Mesenteric fat pad (tissue), 1 donor: ENCODE data around the gene INSL3. TPM values are rescaled to one million over a fixed set of nuclear protein-coding genes. Genes with fewer than 3 reads are reported as not detected.

Source experiments
- DNase-seq: peaks from one replicate; pipeline ENCODE4 v3.0.0-alpha.2; 2020; ENCODE audit warnings: low spot score
- long read RNA-seq: library from polyadenylated mRNA; unstranded; transcript quantifications from one replicate; pipeline ENCODE4 v2.0.0, GENCODE V29; 2020
- total RNA-seq: library from RNA; stranded (reverse); fragmentation: NEBNext Ultra II Directional; extraction: Animal tissue kit (Norgen Biotek cat#: 25700); gene quantifications from one replicate; pipeline ENCODE4 v1.2.1, GENCODE V29; 2021
- donor health status: DM: yes; HTN: yes; CAD: no.

INSL3 gene
- 0.61 TPM for total RNA-seq
- long read RNA-seq, result 0 reads

DNA sequence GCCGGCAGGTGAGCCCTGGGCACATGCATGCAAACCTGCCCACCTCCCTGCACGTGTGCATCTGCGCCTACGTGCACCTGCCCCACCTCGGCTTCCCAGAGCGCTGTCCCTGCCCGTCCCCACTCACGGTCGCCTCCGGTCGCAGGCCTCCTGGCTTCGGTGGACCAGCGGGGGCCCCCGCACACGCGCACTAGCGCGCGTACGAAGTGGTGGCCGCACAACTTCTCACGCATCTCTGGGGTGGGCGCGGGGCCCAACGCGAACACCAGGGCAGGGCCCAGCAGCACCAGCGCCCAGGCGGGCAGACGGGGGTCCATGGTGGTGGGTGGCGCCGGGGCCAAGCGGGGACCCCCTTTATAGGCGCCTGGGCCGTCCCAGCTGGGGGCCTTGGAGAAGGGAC lies at the start of gene INSL3:
Gene INSL3 (minus strand): TSS at position 330 of the 400 bp plus-strand sequence. CDS start 13 bp downstream, at position 317.
- no peak for DNase-seq

GRCh38 chr19:17869114-17869608 lies 47.8 kb upstream of the INSL3 start:
- DNase-seq, result no peak

- DNase-seq, result no peak
Measured at GRCh38 chr19:17868669-17869068, 47.4 kb upstream of the INSL3 start.

GRCh38 chr19:17866964-17867486 lies 45.7 kb upstream of the INSL3 start:
- DNase-seq, result no peak

- no peak for DNase-seq
Measured at GRCh38 chr19:17866312-17866963, 45.1 kb upstream of the INSL3 start.

DNA sequence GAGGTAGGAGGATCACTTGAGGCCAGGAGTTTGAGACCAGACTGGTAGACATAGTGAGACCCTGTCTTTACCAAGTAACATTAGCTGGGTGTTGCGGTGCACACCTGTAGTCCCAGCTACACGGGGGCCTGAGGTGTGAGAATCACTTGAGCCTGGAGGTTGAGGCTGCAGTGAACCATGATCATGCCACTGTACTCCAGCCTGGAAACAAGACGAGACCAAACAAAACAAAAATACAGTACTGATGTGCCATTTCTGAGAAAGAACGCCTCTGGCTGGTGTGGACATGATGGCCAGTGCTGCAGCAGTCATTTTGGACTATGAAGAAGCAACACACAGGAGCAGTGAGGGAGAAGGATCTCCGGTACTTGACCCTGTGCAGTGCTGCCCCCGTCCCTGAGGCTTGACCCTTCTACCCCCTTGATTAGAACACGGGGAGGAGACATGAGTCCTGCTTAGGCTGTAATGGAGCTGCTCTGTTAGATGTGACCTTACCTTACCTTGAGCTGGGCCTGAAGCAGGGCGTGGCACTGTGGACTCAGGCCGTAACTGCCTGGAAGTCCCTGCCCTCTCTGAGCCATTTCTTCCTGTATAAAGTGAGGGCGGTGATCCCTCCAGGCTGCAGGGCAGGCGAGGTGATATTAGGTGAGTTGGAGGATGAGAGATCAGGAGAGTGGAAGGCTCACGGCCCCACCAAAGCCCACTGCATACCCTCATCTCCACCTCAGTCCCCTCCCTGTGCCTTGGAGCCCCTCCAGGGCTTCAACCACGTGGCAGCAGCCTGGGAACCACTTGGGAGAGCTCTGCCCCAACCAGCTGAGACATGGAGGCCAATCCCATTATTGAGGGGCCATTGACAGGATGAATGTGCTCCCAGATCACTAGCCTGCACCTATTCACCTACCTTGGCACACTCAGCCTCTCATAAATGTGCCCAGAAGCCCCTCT lies 44.3 kb upstream of the INSL3 start:
- DNase-seq, result no peak

DNA sequence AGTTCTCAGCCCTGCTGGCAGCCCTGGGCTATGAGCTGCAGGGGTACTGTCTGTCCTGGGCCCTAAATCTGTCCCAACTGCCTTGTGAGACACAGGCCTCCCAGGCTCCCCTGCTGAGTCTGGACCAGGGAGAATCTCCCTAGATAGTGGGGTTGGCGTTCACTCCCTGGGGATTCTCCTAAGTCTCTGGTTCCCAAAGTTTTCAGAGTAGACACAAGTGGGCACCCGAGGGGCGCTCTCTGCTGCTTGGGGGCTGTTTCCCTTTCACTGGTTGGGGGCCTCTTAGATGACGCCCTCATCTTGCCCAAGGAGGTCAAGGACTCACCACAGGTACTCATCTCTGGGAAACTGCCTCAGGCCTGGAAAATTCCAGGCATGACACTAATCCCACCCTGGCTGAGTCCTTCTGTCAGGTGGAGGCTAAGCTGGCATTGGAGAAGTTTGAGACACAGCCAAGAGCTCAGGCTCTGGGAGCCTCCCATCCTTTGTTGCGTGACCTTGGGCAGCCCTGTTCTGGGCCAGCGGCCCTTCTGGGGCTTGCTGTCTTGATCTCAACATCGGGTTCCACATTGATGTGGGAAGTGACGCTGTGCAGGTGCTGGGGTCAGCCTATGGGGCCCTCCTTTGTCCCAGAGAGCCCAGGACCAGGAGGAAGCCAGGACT lies 42.3 kb upstream of the INSL3 start:
- no peak for DNase-seq

DNA sequence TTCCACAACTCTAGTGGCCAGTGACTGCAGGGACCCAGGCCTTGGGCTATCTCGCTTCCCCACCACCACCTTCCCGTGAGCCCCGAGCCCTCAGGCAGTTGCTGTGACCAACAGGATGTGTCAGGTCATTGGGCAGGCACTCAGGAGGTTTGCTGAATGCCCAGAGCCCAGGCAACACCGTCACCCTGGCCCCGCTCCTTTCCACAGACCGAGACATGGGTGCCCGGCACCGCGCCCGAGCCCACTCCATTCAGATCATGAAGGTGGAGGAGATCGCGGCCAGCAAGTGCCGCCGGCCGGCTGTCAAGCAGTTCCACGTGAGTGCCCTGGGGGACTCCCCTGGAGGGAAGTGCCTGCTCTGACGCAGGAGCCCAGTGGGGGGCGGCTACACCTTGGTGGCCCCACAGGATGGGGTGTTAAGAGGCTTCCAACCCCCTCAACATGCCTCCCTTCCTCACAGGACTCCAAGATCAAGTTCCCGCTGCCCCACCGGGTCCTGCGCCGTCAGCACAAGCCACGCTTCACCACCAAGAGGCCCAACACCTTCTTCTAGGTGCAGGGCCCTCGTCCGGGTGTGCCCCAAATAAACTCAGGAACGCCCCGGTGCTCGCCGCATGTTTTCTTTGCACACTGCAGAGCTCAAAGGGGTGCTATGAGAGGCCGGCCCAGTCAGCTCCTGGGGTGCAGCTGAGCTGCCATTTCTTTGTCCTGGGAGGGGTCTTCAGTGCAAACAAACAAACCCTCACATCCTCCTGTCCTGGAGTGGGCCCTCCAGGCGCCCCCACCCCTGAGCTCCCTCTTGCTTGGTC lies 41.6 kb upstream of the INSL3 start:
- DNase-seq, result no peak

DNA sequence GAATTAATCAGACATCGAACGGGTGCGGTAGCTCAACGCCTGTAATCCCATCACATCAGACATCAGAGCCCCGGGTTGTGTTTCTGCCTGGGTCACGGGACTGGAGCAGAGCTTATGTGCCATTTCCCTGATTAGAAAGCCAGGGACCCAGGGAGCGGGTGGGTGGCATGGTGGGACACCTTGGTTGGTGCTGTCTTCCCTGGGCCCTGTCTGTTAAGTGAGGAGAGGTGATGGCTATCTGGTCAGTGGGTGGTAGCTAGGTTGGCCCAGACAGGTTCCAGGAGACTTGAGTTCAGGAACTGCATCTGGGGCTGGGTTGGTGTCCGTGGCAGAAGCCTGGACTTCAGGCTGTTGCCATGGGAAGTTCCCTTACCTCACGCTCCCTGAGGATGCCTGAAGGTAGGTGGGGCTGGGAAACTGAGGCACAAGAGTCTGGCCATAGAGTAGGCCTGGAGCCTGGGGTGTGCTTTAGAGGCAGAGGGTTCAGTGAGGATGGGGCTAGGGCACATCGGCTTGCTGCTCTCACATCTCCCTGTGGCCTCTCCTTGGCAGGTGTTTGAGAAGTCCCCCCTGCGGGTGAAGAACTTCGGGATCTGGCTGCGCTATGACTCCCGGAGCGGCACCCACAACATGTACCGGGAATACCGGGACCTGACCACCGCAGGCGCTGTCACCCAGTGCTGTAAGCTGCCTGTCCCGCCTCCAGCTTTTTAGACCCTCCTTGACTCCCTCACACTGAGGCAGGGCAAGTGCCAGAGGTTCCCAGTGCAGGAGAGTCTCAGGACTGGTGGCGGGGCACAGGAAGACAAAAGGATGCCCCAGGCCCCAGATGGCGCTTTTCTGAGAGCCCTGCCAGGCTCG lies 40.5 kb upstream of the INSL3 start:
- DNase-seq, result no peak

DNA sequence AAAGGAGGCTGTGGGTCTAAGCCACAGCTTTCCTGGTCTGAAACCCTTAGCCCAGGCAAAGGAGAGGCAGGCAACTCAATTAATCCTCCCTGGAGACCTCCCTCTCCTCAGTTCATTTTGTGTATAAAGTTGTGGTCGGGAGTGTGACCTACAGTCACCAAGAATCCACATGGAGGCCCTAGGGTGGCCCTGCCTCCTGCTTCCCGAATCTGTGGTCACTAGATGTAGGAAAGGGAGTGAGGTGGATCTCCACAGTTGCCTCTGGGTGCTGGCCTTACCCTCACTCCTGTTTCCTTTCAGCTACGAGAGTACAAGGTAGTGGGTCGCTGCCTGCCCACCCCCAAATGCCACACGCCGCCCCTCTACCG lies 39.7 kb upstream of the INSL3 start:
- no peak for DNase-seq

GRCh38 chr19:17860331-17860992 lies 39.1 kb upstream of the INSL3 start:
- DNase-seq, result no peak

DNA sequence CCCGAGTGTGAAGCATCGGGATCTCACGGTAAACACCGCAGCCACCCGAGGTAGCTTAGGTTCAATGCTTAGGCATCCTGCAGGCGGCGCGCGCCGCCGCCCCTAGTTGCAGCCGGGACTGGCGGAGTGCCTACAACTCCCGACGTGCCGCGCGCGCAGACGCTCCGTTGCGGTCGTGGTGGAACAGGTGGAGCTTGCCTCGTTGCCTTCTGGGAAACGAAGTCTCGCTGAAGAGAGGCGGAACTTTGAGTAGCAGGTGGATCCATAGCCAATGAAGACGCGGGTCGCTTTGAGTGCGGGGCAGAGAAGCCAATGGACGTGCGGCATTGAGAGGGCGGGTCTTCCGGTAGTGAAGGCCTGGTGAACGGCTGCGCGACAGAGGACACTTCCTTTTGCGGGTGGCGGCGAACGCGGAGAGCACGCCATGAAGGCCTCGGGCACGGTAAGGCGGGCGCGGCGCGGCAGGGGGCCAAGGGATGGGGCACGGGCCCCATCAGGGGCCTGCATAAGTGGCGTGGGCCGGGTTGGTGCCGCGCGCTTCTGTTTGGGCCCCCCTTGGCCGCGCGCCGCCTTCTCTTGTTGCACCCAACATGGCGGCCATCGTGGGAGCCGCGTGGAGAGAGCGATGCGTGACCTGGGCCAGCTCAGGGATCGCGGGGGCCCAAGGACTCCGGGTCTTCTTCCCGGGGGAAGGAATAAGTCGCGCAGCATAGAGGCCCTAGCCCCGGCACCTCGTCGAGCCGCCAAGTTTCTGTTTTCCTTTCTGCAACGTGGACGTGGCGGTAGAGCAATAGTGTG lies 38.4 kb upstream of the INSL3 start, which contains the start of gene RPL18A:
Gene RPL18A (plus strand): TSS at position 378 of the 798 bp plus-strand sequence. CDS start 47 bp downstream, at position 425.
- DNase-seq, result peak; percentile 100

GRCh38 chr19:17855280-17856152 lies 34.2 kb upstream of the INSL3 start:
- DNase-seq, result peak; percentile 96

- DNase-seq, result no peak
Measured at GRCh38 chr19:17854061-17854460, 32.7 kb upstream of the INSL3 start.

DNA sequence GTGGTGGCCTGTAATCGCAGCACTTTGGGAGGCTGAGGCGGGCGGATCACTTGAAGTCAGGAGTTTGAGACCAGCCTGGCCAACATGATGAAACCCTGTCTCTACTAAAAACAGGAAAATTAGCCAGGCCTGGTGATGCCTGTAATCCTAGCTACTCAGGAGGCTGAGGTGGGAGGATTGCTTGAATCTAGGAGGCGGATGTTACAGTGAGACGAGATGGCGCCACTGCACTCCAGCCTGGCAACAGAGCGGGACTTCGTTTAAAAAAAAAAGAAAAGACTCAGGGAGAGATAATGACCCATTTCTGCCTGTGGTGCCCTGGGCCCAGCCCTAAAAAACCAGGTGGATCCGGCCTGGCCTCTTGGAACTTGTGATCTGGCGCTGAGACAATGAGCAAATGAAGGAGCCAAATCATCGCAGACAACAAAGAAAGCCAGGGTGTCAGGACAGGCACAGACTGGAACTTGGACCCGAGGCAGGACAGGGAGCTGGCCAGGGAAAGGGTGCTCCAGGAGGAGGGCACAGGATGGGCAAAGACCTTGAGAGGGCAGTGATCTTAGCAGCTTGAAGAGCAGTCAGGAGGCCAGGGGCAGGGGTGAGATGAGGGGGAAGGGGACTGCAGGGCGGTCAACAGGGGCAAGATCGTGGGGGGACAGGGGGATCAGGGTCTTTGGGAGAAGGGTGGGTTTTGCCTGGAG lies 27.4 kb upstream of the INSL3 start:
- DNase-seq, result no peak

DNA sequence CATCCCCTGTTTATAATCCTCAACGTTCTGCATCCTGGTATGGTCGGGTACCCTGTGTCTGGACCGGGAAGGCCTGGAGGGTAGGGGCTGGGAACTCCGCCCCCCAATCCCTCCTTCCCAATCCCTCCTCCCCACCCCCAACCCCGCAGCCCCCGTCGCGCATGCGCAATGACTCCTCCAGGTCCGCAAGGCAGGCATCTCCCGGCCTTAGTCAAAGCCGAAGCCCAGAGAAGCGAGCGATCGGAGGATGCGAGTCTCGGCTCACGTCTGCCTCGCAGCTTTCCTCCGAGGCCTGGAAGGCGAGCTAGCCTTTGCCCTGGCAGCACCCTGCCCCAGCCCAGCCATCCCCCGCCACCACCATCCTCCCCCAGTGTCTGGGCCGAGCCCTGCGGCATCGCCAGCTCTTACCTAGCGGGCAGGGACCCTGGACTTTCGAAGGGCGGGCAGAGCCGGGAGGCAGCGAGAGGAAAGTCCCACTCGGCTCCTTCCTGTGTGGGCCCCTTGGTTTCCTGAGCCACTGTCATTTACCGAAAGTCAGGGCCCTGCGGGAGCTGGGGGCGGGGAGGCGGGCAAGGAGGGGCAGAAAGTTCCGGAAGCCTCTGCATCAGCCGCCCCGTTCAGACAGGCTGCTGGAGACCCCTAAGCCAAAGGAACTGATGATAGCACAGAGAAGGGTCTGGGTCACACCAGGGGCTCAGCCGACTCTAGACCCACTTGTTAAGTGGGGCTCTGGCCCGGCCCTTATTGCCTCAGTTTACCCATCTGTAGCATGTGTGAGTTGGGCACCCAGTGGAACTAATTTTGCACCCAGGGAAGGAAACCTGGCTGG lies 26.4 kb upstream of the INSL3 start, which contains the start of gene JAK3:
Gene JAK3 (minus strand): TSS at position 445 of the 829 bp plus-strand sequence. CDS start 3,565 bp downstream, outside the sequence.
- DNase-seq, result no peak
